Measurements from ENCODE around the gene UBE3B.

GRCh38 chr12:109449845-109450532 is 27.4 kb upstream of the UBE3B start:
- no peak for TF ChIP-seq POLR2A (IDR thresholded peaks at IDR 0.05; ENCODE audit: low read depth)
- TF ChIP-seq POLR2AphosphoS5 (IDR thresholded peaks at IDR 0.05), result no peak
